ENCODE data around the gene C13orf46. TPM values are rescaled to one million over a fixed set of nuclear protein-coding genes. Genes with fewer than 3 reads are reported as not detected.

Gene C13orf46
- total RNA-seq, 1 experiment from 2014 or later, result not detected

- Mint-ChIP-seq H3K4me1 (ENCODE audit: low read depth, unreplicated experiment) (no peaks in the 10 kb centered on the region), H3K36me3 (ENCODE audit: insufficient read depth, unreplicated experiment) (peaks cover 6% of the 10 kb centered on the region), H3K27me3 (ENCODE audit: insufficient read depth, unreplicated experiment) (peaks cover 9% of the 10 kb centered on the region), H3K9me3 (ENCODE audit: unreplicated experiment) (peaks cover 23% of the 10 kb centered on the region), H3K4me3 (ENCODE audit: unreplicated experiment) (no peak overlapping the region), H3K27ac (ENCODE audit: unreplicated experiment) (no peak overlapping the region)
- no TSS peak for BruUV-seq (replicated peaks)
- H3K36me3 ChIP-seq (ENCODE audit: control insufficient read depth, insufficient read depth, low read length), result no peaks in the 10 kb centered on the region
- intact Hi-C loops (cut with micrococcal nuclease; ENCODE audit: unreplicated experiment), result no loop called here
- H3K9me3 ChIP-seq, result peaks cover 16% of the 10 kb centered on the region; the same call in 1 of the 2 replicates
- H3K27me3 ChIP-seq (replicated peaks; ENCODE audit: control insufficient read depth, insufficient read depth, low read length), result no peaks in the 10 kb centered on the region; the same call in 1 of the 2 replicates
- peak in 1 of 2 experiments; percentile 5 for DNase-seq
- ChIA-PET POLR2A (no interaction called here), CTCF (no interaction called here)
- no peak overlapping the region for H3K4me3 ChIP-seq (ENCODE audit: low read depth, low read length)
- TF ChIP-seq CTCF (IDR thresholded peaks at IDR 0.05; ENCODE audit: insufficient read depth in 1 of 2, low read depth in 1 of 2, low read length in 1 of 2, severe bottlenecking in 1 of 2, unreplicated experiment in 1 of 2), result no peak
- H3K4me1 ChIP-seq, result no peaks in the 10 kb centered on the region
These were observed 53.1 kb downstream of the C13orf46 start for GRCh38 chr13:113920606-113921286.

GRCh38 chr13:113919761-113920559 lies 53.9 kb downstream of the C13orf46 start:
- ChIA-PET POLR2A (no interaction called here), CTCF (no interaction called here)
- peak in 1 of 2 experiments; percentile 16 for DNase-seq
- Histone ChIP-seq H3K4me1 (no peaks in the 10 kb centered on the region), H3K9me3 (peaks cover 16% of the 10 kb centered on the region; the same call in 1 of the 2 replicates), H3K36me3 (ENCODE audit: control insufficient read depth, insufficient read depth, low read length) (no peaks in the 10 kb centered on the region), H3K4me3 (ENCODE audit: low read depth, low read length) (no peak overlapping the region), H3K27me3 (replicated peaks; ENCODE audit: control insufficient read depth, insufficient read depth, low read length) (no peaks in the 10 kb centered on the region; the same call in 1 of the 2 replicates)
- peaks cover 5% of the 10 kb centered on the region for H3K27me3 Mint-ChIP-seq (ENCODE audit: insufficient read depth, unreplicated experiment)
- H3K4me1 Mint-ChIP-seq (ENCODE audit: low read depth, unreplicated experiment), result no peaks in the 10 kb centered on the region
- TF ChIP-seq CTCF (IDR thresholded peaks at IDR 0.05; ENCODE audit: insufficient read depth in 1 of 2, low read depth in 1 of 2, low read length in 1 of 2, severe bottlenecking in 1 of 2, unreplicated experiment in 1 of 2), result no peak
- BruUV-seq (replicated peaks), result no TSS peak
- H3K9me3 Mint-ChIP-seq (ENCODE audit: unreplicated experiment), result peaks cover 23% of the 10 kb centered on the region
- H3K27ac Mint-ChIP-seq (ENCODE audit: unreplicated experiment), result no peak overlapping the region
- H3K4me3 Mint-ChIP-seq (ENCODE audit: unreplicated experiment), result no peak overlapping the region
- intact Hi-C loops (cut with micrococcal nuclease; ENCODE audit: unreplicated experiment), result no loop called here
- H3K36me3 Mint-ChIP-seq (ENCODE audit: insufficient read depth, unreplicated experiment), result peaks cover 6% of the 10 kb centered on the region

- intact Hi-C loops (cut with micrococcal nuclease; ENCODE audit: unreplicated experiment), result no loop called here
- TF ChIP-seq CTCF (IDR thresholded peaks at IDR 0.05; ENCODE audit: insufficient read depth in 1 of 2, low read depth in 1 of 2, low read length in 1 of 2, severe bottlenecking in 1 of 2, unreplicated experiment in 1 of 2), result no peak
- ChIA-PET CTCF (no interaction called here), POLR2A (no interaction called here)
- H3K36me3 Mint-ChIP-seq (ENCODE audit: insufficient read depth, unreplicated experiment), result peaks cover 6% of the 10 kb centered on the region
- Histone ChIP-seq H3K27me3 (replicated peaks; ENCODE audit: control insufficient read depth, insufficient read depth, low read length) (no peaks in the 10 kb centered on the region; the same call in 1 of the 2 replicates), H3K36me3 (ENCODE audit: control insufficient read depth, insufficient read depth, low read length) (no peaks in the 10 kb centered on the region), H3K4me3 (ENCODE audit: low read depth, low read length) (no peak overlapping the region), H3K4me1 (no peaks in the 10 kb centered on the region), H3K9me3 (peaks cover 18% of the 10 kb centered on the region; the same call in 1 of the 2 replicates)
- no peaks in the 10 kb centered on the region for H3K4me1 Mint-ChIP-seq (ENCODE audit: low read depth, unreplicated experiment)
- H3K27ac Mint-ChIP-seq (ENCODE audit: unreplicated experiment), result no peak overlapping the region
- peaks cover 23% of the 10 kb centered on the region for H3K9me3 Mint-ChIP-seq (ENCODE audit: unreplicated experiment)
- BruUV-seq (replicated peaks), result no TSS peak
- H3K4me3 Mint-ChIP-seq (ENCODE audit: unreplicated experiment), result no peak overlapping the region
- DNase-seq, result peak in 1 of 2 experiments; percentile 26
- H3K27me3 Mint-ChIP-seq (ENCODE audit: insufficient read depth, unreplicated experiment), result peaks cover 8% of the 10 kb centered on the region
These were observed 54.7 kb downstream of the C13orf46 start for GRCh38 chr13:113918981-113919701.
